SJCRH30 (cell line): ENCODE data around the gene SPATA24. TPM values are rescaled to one million over a fixed set of nuclear protein-coding genes. Genes with fewer than 3 reads are reported as not detected.
"Not testable (repeated sequence)": the region's sequence is repeated elsewhere in the genome, so short reads cannot be mapped to it uniquely, and the experiment has no call there.

Experiments
- DNase-seq, 2 experiments: peaks; one replicate each; pipeline ENCODE4 v3.0.0-alpha.2; 2015 to 2020
- H3K27ac ChIP-seq: fragments of 250-450 bp; sonication (Bioruptor Pico); 2 replicates; pipeline ENCODE4 v1.5.1; 2020; ENCODE audit warnings: mild to moderate bottlenecking, moderate library complexity
- H3K27me3 ChIP-seq: fragments of 250-450 bp; sonication (Bioruptor Pico); 2 replicates; pipeline ENCODE4 v1.5.1; 2020; ENCODE audit warnings: mild to moderate bottlenecking, moderate library complexity
- H3K36me3 ChIP-seq: fragments of 250-450 bp; sonication (Bioruptor Pico); 2 replicates; pipeline ENCODE4 v1.5.1; 2020; ENCODE audit warnings: mild to moderate bottlenecking, moderate library complexity
- H3K4me1 ChIP-seq: fragments of 250-450 bp; sonication (Bioruptor Pico); 2 replicates; pipeline ENCODE4 v1.5.1; 2020; ENCODE audit warnings: mild to moderate bottlenecking, moderate library complexity
- H3K4me3 ChIP-seq: fragments of 250-450 bp; sonication (Bioruptor Pico); 2 replicates; pipeline ENCODE4 v1.5.1; 2020; ENCODE audit warnings: mild to moderate bottlenecking, moderate library complexity
- H3K9me3 ChIP-seq: fragments of 250-450 bp; sonication (Bioruptor Pico); replicated peaks from 2 replicates; pipeline ENCODE4 v1.5.1; 2020; ENCODE audit warnings: mild to moderate bottlenecking, moderate library complexity
- total RNA-seq: library from RNA; depleted of rRNA; stranded (reverse); fragments of >200 nt; shearing (Covaris generic); gene quantifications from 2 replicates; pipeline ENCODE4 v1.2.3, GENCODE V29; 2014; rRNA removed

SPATA24 gene
- 8.2 and 8.8 TPM in 2 replicates for total RNA-seq

- peak within 1 kb of the TSS; percentile 60 for H3K27ac ChIP-seq
- no peaks in the 10 kb centered on the region for H3K27me3 ChIP-seq
- no peaks in the 10 kb centered on the region for H3K4me1 ChIP-seq
- no peaks in the 10 kb centered on the region for H3K9me3 ChIP-seq
- H3K4me3 ChIP-seq = peak within 1 kb of the TSS; percentile 59
- DNase-seq = peak; percentile 97 to 98
- H3K36me3 ChIP-seq = no peaks in the 10 kb centered on the region
Observed at GRCh38 chr5:139403787-139404483, at the start of gene SPATA24. TSS of gene SPATA24 (minus strand) at chr5:139404089. CDS start at chr5:139404060, 29 bp downstream.

- Histone ChIP-seq H3K4me1 (0 out of 2 replicates have a peak, but pooled peaks cover 3% of the 10 kb centered on the region), H3K27me3 (no peaks in the 10 kb centered on the region), H3K36me3 (no peaks in the 10 kb centered on the region), H3K27ac (no peak overlapping the region), H3K4me3 (no peak overlapping the region), H3K9me3 (no peaks in the 10 kb centered on the region)
- DNase-seq = no peak
Observed at GRCh38 chr5:139451878-139452660, 48.2 kb upstream of the SPATA24 start.

- Histone ChIP-seq H3K27me3 (no peaks in the 10 kb centered on the region), H3K4me1 (0 out of 2 replicates have a peak, but pooled peaks cover 3% of the 10 kb centered on the region), H3K9me3 (no peaks in the 10 kb centered on the region), H3K4me3 (no peak overlapping the region), H3K36me3 (no peaks in the 10 kb centered on the region), H3K27ac (no peak overlapping the region)
- no peak for DNase-seq
Observed at GRCh38 chr5:139451176-139451575, 47.3 kb upstream of the SPATA24 start.

GRCh38 chr5:139446956-139447779 lies 43.3 kb upstream of the SPATA24 start:
- Histone ChIP-seq H3K27ac (no peak overlapping the region), H3K9me3 (no peaks in the 10 kb centered on the region)
- no peak for DNase-seq

GRCh38 chr5:139445325-139446170 lies 41.7 kb upstream of the SPATA24 start:
- Histone ChIP-seq H3K4me3 (no peak overlapping the region), H3K9me3 (no peaks in the 10 kb centered on the region), H3K27ac (no peak overlapping the region), H3K36me3 (no peaks in the 10 kb centered on the region), H3K27me3 (no peaks in the 10 kb centered on the region), H3K4me1 (peaks cover 35% of the 10 kb centered on the region)
- DNase-seq = no peak

More at GRCh38 chr5:139446956-139447779, 43.3 kb upstream of the SPATA24 start:
- H3K36me3 ChIP-seq = no peaks in the 10 kb centered on the region
- H3K4me3 ChIP-seq = no peak overlapping the region
- no peaks in the 10 kb centered on the region for H3K27me3 ChIP-seq
- peaks cover 35% of the 10 kb centered on the region for H3K4me1 ChIP-seq

GRCh38 chr5:139443831-139444453 lies 40.1 kb upstream of the SPATA24 start:
- Histone ChIP-seq H3K9me3 (no peaks in the 10 kb centered on the region), H3K27me3 (no peaks in the 10 kb centered on the region), H3K36me3 (no peaks in the 10 kb centered on the region), H3K4me1 (peaks cover 41% of the 10 kb centered on the region), H3K27ac (peak overlapping the region; percentile 68), H3K4me3 (no peak overlapping the region)
- peak; percentile 80 to 87 for DNase-seq

- not testable (repeated sequence) for H3K36me3 ChIP-seq, H3K9me3 ChIP-seq, H3K27me3 ChIP-seq, H3K4me3 ChIP-seq, H3K27ac ChIP-seq, DNase-seq
- H3K4me1 ChIP-seq = peaks cover 39% of the 10 kb centered on the region
Observed at GRCh38 chr5:139440416-139440815, 36.5 kb upstream of the SPATA24 start.

GRCh38 chr5:139439013-139439903 lies 35.4 kb upstream of the SPATA24 start, which contains the start of gene DNAJC18:
TSS of gene DNAJC18 (minus strand) at chr5:139439525. CDS start at chr5:139439445, 80 bp downstream.
- peaks cover 3% of the 10 kb centered on the region for H3K36me3 ChIP-seq
- peak; percentile 97 to 98 for DNase-seq
- H3K27me3 ChIP-seq = no peaks in the 10 kb centered on the region
- H3K9me3 ChIP-seq = no peaks in the 10 kb centered on the region
- H3K4me3 ChIP-seq = peak within 1 kb of the TSS; percentile 82
- peak within 1 kb of the TSS; percentile 81 for H3K27ac ChIP-seq
- H3K4me1 ChIP-seq = peaks cover 28% of the 10 kb centered on the region

GRCh38 chr5:139438707-139439012 lies 34.8 kb upstream of the SPATA24 start:
- Histone ChIP-seq H3K27ac (no peak overlapping the region; the same call in 1 of the 2 replicates), H3K27me3 (no peaks in the 10 kb centered on the region), H3K4me1 (peaks cover 22% of the 10 kb centered on the region), H3K4me3 (peak overlapping the region; percentile 82), H3K9me3 (no peaks in the 10 kb centered on the region), H3K36me3 (peaks cover 3% of the 10 kb centered on the region)
- no peak for DNase-seq

- DNase-seq = no peak
- H3K9me3 ChIP-seq = no peaks in the 10 kb centered on the region
- peaks cover 3% of the 10 kb centered on the region for H3K36me3 ChIP-seq
- peaks cover 11% of the 10 kb centered on the region; the same call in 1 of the 2 replicates for H3K4me1 ChIP-seq
- no peaks in the 10 kb centered on the region for H3K27me3 ChIP-seq
- no peak overlapping the region for H3K4me3 ChIP-seq
- no peak overlapping the region for H3K27ac ChIP-seq
Observed at GRCh38 chr5:139435676-139436075, 31.8 kb upstream of the SPATA24 start.

GRCh38 chr5:139431706-139432105 lies 27.8 kb upstream of the SPATA24 start:
- Histone ChIP-seq H3K36me3 (peaks cover 12% of the 10 kb centered on the region), H3K4me1 (peaks cover 4% of the 10 kb centered on the region; the same call in 1 of the 2 replicates), H3K9me3 (no peaks in the 10 kb centered on the region), H3K4me3 (no peak overlapping the region), H3K27ac (no peak overlapping the region), H3K27me3 (no peaks in the 10 kb centered on the region)
- no peak for DNase-seq

- no peak overlapping the region for H3K27ac ChIP-seq
- DNase-seq = no peak
- no peak overlapping the region for H3K4me3 ChIP-seq
- H3K9me3 ChIP-seq = no peaks in the 10 kb centered on the region
- H3K4me1 ChIP-seq = peaks cover 14% of the 10 kb centered on the region
- H3K27me3 ChIP-seq = no peaks in the 10 kb centered on the region
- peaks cover 20% of the 10 kb centered on the region for H3K36me3 ChIP-seq
Observed at GRCh38 chr5:139430015-139430414, 26.1 kb upstream of the SPATA24 start.
